Liver (tissue), 9 donors: ENCODE data around the gene IPO5. TPM values are rescaled to one million over a fixed set of nuclear protein-coding genes. Genes with fewer than 3 reads are reported as not detected.
A peak's percentile ranks its signal among the peaks of the same experiment; 100 is the strongest.
"Not testable (repeated sequence)": the region's sequence is repeated elsewhere in the genome, so short reads cannot be mapped to it uniquely, and the experiment has no call there.

ENCODE experiments used
- DNase-seq: peaks from one replicate; pipeline ENCODE4 v3.0.0-alpha.2; 2017; ENCODE audit warnings: low spot score
- H3K27ac ChIP-seq, 2 donors: one replicate each; pipeline ENCODE4 v1.7.0; 2013; ENCODE audit warnings: inconsistent platforms in 2 of 2, low read length in 2 of 2, control low read depth in 1 of 2, low read depth in 1 of 2, mild to moderate bottlenecking in 1 of 2
- H3K27me3 ChIP-seq, 4 donors: one replicate each; pipeline versions ENCODE4 v1.6.1 to v1.7.0; 2013; ENCODE audit warnings: low read length in 3 of 4, inconsistent platforms in 1 of 4, mild to moderate bottlenecking in 1 of 4, moderate library complexity in 1 of 4; ENCODE audit not compliant: control insufficient read depth in 4 of 4, insufficient read depth in 4 of 4
- H3K36me3 ChIP-seq, 4 donors: one replicate each; pipeline versions ENCODE4 v1.6.1 to v1.7.0; 2013; ENCODE audit warnings: low read length in 3 of 4, mild to moderate bottlenecking in 3 of 4, low read depth in 1 of 4, moderate library complexity in 1 of 4; ENCODE audit not compliant: control insufficient read depth in 4 of 4, insufficient read depth in 3 of 4
- H3K4me1 ChIP-seq, 4 donors: one replicate each; pipeline versions ENCODE4 v1.6.1 to v1.7.0; 2013; ENCODE audit warnings: low read length in 3 of 4, mild to moderate bottlenecking in 3 of 4, moderate library complexity in 1 of 4; ENCODE audit not compliant: control insufficient read depth in 4 of 4, insufficient read depth in 4 of 4
- H3K4me3 ChIP-seq, 3 donors: one replicate each; pipeline versions ENCODE4 v1.6.1 to v1.7.0; 2013; ENCODE audit warnings: low read length in 3 of 3, control low read depth in 1 of 3, low read depth in 1 of 3, mild to moderate bottlenecking in 1 of 3
- H3K9ac ChIP-seq, 2 donors: one replicate each; pipeline ENCODE4 v1.7.0; 2013; ENCODE audit warnings: low read length in 2 of 2, mild to moderate bottlenecking in 2 of 2, moderate library complexity in 2 of 2, control low read depth in 1 of 2, low read depth in 1 of 2
- H3K9me3 ChIP-seq, 4 donors: one replicate each; pipeline versions ENCODE4 v1.6.1 to v1.7.0; 2013; ENCODE audit warnings: low read length in 3 of 4; ENCODE audit not compliant: control insufficient read depth in 4 of 4
- EGR1 ChIP-seq, 2 donors: IDR thresholded peaks; 2 replicates each; pipeline ENCODE4 v1.6.1; 2016 to 2018; ENCODE audit warnings: antibody characterized with exemption in 2 of 2, low read depth in 2 of 2
- FOXA2 ChIP-seq: IDR thresholded peaks from 2 replicates; pipeline ENCODE4 v1.6.1; 2016; ENCODE audit warnings: antibody characterized with exemption
- GABPA ChIP-seq, 2 donors: IDR thresholded peaks in 1 of 2; conservative IDR thresholded peaks in 1 of 2; 2 replicates each; pipeline ENCODE4 v1.6.1; 2016; ENCODE audit warnings: antibody characterized with exemption in 2 of 2, mild to moderate bottlenecking in 1 of 2, moderate library complexity in 1 of 2
- HNF4A ChIP-seq, 2 donors: conservative IDR thresholded peaks; 2 replicates each; pipeline ENCODE4 v1.6.1; 2016; ENCODE audit warnings: antibody characterized with exemption in 2 of 2, mild to moderate bottlenecking in 2 of 2
- JUND ChIP-seq, 2 donors: IDR thresholded peaks; 2 replicates each; pipeline ENCODE4 v1.6.1; 2016; ENCODE audit warnings: antibody characterized with exemption in 2 of 2
- NR2F2 ChIP-seq: IDR thresholded peaks from 2 replicates; pipeline ENCODE4 v1.6.1; 2016; ENCODE audit warnings: antibody characterized with exemption
- RAD21 ChIP-seq, 2 donors: IDR thresholded peaks; 2 replicates each; pipeline ENCODE4 v1.6.1; 2016; ENCODE audit warnings: antibody characterized with exemption in 2 of 2, mild to moderate bottlenecking in 2 of 2
- RXRA ChIP-seq, 2 donors: IDR thresholded peaks; 2 replicates each; pipeline ENCODE4 v1.6.1; 2017 to 2018; ENCODE audit warnings: antibody characterized with exemption in 2 of 2, mild to moderate bottlenecking in 1 of 2
- TAF1 ChIP-seq: conservative IDR thresholded peaks from 2 replicates; pipeline ENCODE4 v1.6.1; 2016; ENCODE audit warnings: antibody characterized with exemption, mild to moderate bottlenecking
- WGBS: extraction: QIAGEN DNeasy Blood & Tissue Kit; methylation state at CpG from one replicate; pipeline ENCODE4 v1.1.7; 2013; 5-methylcytosine and 5-hydroxymethylcytosine counted together
- polyA plus RNA-seq, 2 donors: library from polyadenylated mRNA; stranded (reverse) in 1 of 2; unstranded in 1 of 2; fragments of 200-250 nt in 1 of 2; fragments of >200 nt in 1 of 2; fragmentation: Nextera tagmentation in 1 of 2; extraction: Ambion mirVana in 1 of 2; gene quantifications; one replicate each; pipeline versions ENCODE4 v1.2.1 to v1.2.3, GENCODE V29; 2013 to 2015
- total RNA-seq, 2 donors: library from RNA; depleted of rRNA; stranded (reverse); fragments of >200 nt; gene quantifications; one replicate each; pipeline ENCODE4 v1.2.3, GENCODE V29; 2014
- TF ChIP-seq, protein P1 (sequence below): IDR thresholded peaks from 2 replicates; pipeline ENCODE4 v1.6.1; 2016; ENCODE audit warnings: antibody characterized with exemption, mild to moderate bottlenecking
- TF ChIP-seq, protein P2 (sequence below): IDR thresholded peaks from 2 replicates; pipeline ENCODE4 v1.6.1; 2016; ENCODE audit warnings: antibody characterized with exemption
- TF ChIP-seq, protein P3 (sequence below): IDR thresholded peaks from 2 replicates; pipeline ENCODE4 v1.6.1; 2016; ENCODE audit warnings: antibody characterized with exemption
- TF ChIP-seq, protein P4 (sequence below): IDR thresholded peaks from 2 replicates; pipeline ENCODE4 v1.6.1; 2016; ENCODE audit warnings: antibody characterized with exemption
- donor health status: healthy.
- donor health status: healthy.
- donor health status: healthy.
- donor health status: healthy.
- donor health status: healthy.

The IPO5 gene
- total and polyA plus RNA-seq, 4 donors = 19.2 to 92.8 (median 46.6) TPM

DNA sequence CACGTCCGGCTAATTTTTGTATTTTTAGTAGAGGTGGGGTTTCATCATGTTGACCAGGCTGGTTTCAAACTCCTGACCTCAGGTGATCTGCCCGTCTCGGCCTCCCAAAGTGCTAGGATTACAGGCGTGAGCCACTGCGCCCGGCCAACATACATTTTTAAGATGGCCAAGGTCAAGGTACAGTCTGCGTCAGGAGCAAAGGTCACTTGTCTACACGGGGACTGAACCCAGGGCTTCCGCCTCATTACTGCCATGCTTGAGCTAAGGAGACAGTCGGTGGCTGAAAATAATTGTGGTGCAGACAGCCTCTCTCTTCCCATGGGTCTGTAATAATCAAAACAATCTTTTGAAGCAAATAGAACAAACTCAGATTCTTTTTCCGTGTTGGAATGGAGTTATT lies 94.3 kb downstream of the IPO5 start:
- H3K4me1 ChIP-seq, H3K27ac ChIP-seq, H3K27me3 ChIP-seq, H3K36me3 ChIP-seq, H3K4me3 ChIP-seq, H3K9me3 ChIP-seq, H3K9ac ChIP-seq, DNase-seq: not testable (repeated sequence)
- 69% methylated on average over 12 of the region's 12 CpGs for WGBS
- peak in 1 of 2 donors; percentile 23 for TF ChIP-seq HNF4A (conservative IDR thresholded peaks at IDR 0.05)

DNA sequence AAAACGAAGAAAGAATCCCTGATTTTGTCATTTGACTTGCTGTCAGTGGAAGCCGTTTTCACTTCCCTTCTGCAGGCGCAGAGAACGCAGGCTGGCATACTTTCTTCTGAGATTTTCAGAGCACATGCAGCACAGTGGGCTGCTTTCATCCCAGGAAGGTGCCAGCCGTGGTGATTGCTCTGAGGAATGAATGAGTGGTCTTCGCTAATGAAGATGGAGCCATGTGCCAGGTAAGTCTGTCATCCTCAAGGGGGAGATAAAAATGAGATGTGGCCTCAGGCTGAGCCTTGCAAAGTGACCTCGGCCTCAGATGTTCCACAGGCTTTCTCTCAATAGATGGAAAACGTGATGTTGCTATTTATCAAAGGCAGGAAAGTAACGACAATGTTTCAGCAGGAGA lies 94.8 kb downstream of the IPO5 start:
- WGBS = 86% methylated on average over 9 of the region's 9 CpGs

DNA sequence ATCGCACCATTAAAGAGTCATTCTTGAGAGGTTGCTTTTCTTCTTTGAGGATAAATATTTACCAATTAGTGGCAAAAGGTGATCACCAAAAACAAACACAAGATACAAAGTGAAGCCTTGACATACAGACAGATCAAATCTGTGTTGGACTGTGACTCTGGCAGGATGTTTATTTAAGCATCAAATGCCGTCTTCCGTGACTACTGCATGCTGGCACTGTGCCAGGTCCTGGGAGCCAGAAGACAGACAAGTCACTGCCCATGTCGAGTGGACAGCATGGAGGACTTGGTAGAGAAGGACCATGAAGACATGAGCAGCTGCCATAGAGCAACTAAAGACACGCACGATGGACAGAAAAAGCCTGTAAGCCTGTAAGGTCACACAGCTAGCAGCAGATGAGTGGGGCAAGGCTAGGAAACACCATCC lies 96.6 kb downstream of the IPO5 start:
- 51% methylated on average over 6 of the region's 6 CpGs for WGBS

More for the DNA sequence above, 94.8 kb downstream of the IPO5 start:
- no peaks in the 10 kb centered on the region for H3K9me3 ChIP-seq
- no peak overlapping the region for H3K4me3 ChIP-seq
- no peaks in the 10 kb centered on the region for H3K36me3 ChIP-seq
- H3K9ac ChIP-seq = no peak overlapping the region
- no peaks in the 10 kb centered on the region for H3K27me3 ChIP-seq
- TF ChIP-seq TAF1 (no peak), EGR1 (IDR thresholded peaks at IDR 0.05; ENCODE audit: low read depth in 2 of 2) (no peak), FOXA2 (no peak), GABPA (IDR thresholded peaks at IDR 0.05 in 1 of 2, conservative IDR thresholded peaks at IDR 0.05 in 1 of 2) (no peak)
- TF ChIP-seq, protein P1, sequence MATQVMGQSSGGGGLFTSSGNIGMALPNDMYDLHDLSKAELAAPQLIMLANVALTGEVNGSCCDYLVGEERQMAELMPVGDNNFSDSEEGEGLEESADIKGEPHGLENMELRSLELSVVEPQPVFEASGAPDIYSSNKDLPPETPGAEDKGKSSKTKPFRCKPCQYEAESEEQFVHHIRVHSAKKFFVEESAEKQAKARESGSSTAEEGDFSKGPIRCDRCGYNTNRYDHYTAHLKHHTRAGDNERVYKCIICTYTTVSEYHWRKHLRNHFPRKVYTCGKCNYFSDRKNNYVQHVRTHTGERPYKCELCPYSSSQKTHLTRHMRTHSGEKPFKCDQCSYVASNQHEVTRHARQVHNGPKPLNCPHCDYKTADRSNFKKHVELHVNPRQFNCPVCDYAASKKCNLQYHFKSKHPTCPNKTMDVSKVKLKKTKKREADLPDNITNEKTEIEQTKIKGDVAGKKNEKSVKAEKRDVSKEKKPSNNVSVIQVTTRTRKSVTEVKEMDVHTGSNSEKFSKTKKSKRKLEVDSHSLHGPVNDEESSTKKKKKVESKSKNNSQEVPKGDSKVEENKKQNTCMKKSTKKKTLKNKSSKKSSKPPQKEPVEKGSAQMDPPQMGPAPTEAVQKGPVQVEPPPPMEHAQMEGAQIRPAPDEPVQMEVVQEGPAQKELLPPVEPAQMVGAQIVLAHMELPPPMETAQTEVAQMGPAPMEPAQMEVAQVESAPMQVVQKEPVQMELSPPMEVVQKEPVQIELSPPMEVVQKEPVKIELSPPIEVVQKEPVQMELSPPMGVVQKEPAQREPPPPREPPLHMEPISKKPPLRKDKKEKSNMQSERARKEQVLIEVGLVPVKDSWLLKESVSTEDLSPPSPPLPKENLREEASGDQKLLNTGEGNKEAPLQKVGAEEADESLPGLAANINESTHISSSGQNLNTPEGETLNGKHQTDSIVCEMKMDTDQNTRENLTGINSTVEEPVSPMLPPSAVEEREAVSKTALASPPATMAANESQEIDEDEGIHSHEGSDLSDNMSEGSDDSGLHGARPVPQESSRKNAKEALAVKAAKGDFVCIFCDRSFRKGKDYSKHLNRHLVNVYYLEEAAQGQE = no peak
- TF ChIP-seq, protein P2, sequence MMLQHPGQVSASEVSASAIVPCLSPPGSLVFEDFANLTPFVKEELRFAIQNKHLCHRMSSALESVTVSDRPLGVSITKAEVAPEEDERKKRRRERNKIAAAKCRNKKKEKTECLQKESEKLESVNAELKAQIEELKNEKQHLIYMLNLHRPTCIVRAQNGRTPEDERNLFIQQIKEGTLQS = no peak
- TF ChIP-seq, protein P3, sequence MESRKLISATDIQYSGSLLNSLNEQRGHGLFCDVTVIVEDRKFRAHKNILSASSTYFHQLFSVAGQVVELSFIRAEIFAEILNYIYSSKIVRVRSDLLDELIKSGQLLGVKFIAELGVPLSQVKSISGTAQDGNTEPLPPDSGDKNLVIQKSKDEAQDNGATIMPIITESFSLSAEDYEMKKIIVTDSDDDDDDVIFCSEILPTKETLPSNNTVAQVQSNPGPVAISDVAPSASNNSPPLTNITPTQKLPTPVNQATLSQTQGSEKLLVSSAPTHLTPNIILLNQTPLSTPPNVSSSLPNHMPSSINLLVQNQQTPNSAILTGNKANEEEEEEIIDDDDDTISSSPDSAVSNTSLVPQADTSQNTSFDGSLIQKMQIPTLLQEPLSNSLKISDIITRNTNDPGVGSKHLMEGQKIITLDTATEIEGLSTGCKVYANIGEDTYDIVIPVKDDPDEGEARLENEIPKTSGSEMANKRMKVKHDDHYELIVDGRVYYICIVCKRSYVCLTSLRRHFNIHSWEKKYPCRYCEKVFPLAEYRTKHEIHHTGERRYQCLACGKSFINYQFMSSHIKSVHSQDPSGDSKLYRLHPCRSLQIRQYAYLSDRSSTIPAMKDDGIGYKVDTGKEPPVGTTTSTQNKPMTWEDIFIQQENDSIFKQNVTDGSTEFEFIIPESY = no peak
- H3K4me1 ChIP-seq = no peaks in the 10 kb centered on the region
- DNase-seq = no peak
- no peak overlapping the region for H3K27ac ChIP-seq

More for the DNA sequence above, 96.6 kb downstream of the IPO5 start:
- no peak for DNase-seq
- H3K4me1 ChIP-seq = no peaks in the 10 kb centered on the region
- H3K9me3 ChIP-seq = no peaks in the 10 kb centered on the region
- H3K4me3 ChIP-seq = no peak overlapping the region
- H3K36me3 ChIP-seq = no peaks in the 10 kb centered on the region
- no peaks in the 10 kb centered on the region for H3K27me3 ChIP-seq
- TF ChIP-seq FOXA2 = no peak
- no peak for TF ChIP-seq RXRA (IDR thresholded peaks at IDR 0.05)
- no peak for TF ChIP-seq JUND (IDR thresholded peaks at IDR 0.05)
- TF ChIP-seq RAD21 (IDR thresholded peaks at IDR 0.05) = no peak
- TF ChIP-seq, protein P4, sequence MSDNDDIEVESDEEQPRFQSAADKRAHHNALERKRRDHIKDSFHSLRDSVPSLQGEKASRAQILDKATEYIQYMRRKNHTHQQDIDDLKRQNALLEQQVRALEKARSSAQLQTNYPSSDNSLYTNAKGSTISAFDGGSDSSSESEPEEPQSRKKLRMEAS = no peak
- TF ChIP-seq NR2F2 = no peak
- TF ChIP-seq, protein P2 = no peak
- TF ChIP-seq EGR1 (IDR thresholded peaks at IDR 0.05; ENCODE audit: low read depth in 2 of 2) = no peak
- no peak for TF ChIP-seq GABPA (IDR thresholded peaks at IDR 0.05 in 1 of 2, conservative IDR thresholded peaks at IDR 0.05 in 1 of 2)
- no peak for TF ChIP-seq HNF4A (conservative IDR thresholded peaks at IDR 0.05)
- H3K9ac ChIP-seq = no peak overlapping the region
- H3K27ac ChIP-seq = no peak overlapping the region
